ENCODE measurements around the gene TMCO6.

TMCO6 gene

DNA sequence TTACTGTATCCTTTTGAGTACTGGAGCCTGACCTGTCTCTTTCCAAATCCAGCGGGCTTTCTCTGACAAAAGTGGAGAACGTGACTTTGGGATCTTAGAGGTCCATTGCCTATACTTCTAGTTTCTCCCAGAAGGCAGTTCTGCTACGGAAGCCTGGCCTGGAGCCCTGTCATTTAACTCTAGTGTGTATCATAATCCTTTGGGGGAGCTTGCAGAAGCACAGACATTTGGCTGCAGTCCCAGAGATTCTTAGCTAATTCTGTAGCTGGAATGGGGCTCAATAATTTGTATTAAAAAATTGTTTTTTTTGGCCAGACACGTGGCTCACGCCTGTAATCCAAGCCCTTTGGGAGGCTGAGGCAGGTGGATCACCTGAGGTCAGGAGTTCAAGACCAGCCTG, 55.0 kb downstream of the TMCO6 start:
- Histone ChIP-seq H3K4me3 (ENCODE audit: low read length) (no peak overlapping the region), H3K4me1 (ENCODE audit: control insufficient read depth, insufficient read depth, low read length) (no peaks in the 10 kb centered on the region), H3K27ac (ENCODE audit: low read length) (no peak overlapping the region), H3K36me3 (ENCODE audit: control insufficient read depth, insufficient read depth, low read length) (peaks cover 25% of the 10 kb centered on the region), H3K27me3 (ENCODE audit: control insufficient read depth, insufficient read depth, low read length) (no peaks in the 10 kb centered on the region), H3K9me3 (ENCODE audit: control insufficient read depth, insufficient read depth, low read length) (no peaks in the 10 kb centered on the region)
- DNase-seq (ENCODE audit: low read depth, low spot score) = no peak
- no CpG with 5 or more reads among the region's 5 CpGs for WGBS (ENCODE audit: insufficient coverage, insufficient read length)
